Hepatocyte (in vitro differentiated cells): ENCODE measurements around the gene GUCY2C. TPM values are rescaled to one million over a fixed set of nuclear protein-coding genes. Genes with fewer than 3 reads are reported as not detected.

Experiments used
- DNase-seq: peaks from one replicate; pipeline ENCODE4 v3.0.0-alpha.2; 2016; ENCODE audit warnings: low spot score
- H2AFZ ChIP-seq: fragments of 200-600 bp; sonication (generic); 2 replicates; pipeline ENCODE4 v1.6.0; 2016; ENCODE audit warnings: antibody characterized with exemption, mild to moderate bottlenecking
- H3K27ac ChIP-seq: fragments of 200-600 bp; sonication (generic); 2 replicates; pipeline ENCODE4 v1.5.1; 2016; ENCODE audit warnings: mild to moderate bottlenecking
- H3K27me3 ChIP-seq: fragments of 200-600 bp; sonication (generic); 2 replicates; pipeline ENCODE4 v1.6.1; 2016
- H3K36me3 ChIP-seq: fragments of 200-600 bp; sonication (generic); replicated peaks from 2 replicates; pipeline ENCODE4 v1.5.1; 2016; ENCODE audit warnings: low read depth; ENCODE audit not compliant: insufficient read depth
- H3K4me1 ChIP-seq: fragments of 200-600 bp; sonication (generic); 2 replicates; pipeline ENCODE4 v1.5.1; 2016; ENCODE audit warnings: mild to moderate bottlenecking, moderate library complexity; ENCODE audit not compliant: insufficient read depth
- H3K4me2 ChIP-seq: fragments of 200-600 bp; sonication (generic); 2 replicates; pipeline ENCODE4 v1.6.0; 2016
- H3K4me3 ChIP-seq: fragments of 200-600 bp; sonication (generic); 2 replicates; pipeline ENCODE4 v1.5.1; 2016; ENCODE audit warnings: mild to moderate bottlenecking
- H3K79me2 ChIP-seq: fragments of 200-600 bp; sonication (generic); 2 replicates; pipeline ENCODE4 v1.6.0; 2017; ENCODE audit warnings: mild to moderate bottlenecking
- H3K9me2 ChIP-seq: fragments of 200-600 bp; sonication (generic); replicated peaks from 2 replicates; pipeline ENCODE4 v1.6.0; 2017; ENCODE audit warnings: mild to moderate bottlenecking; ENCODE audit not compliant: insufficient read depth
- H3K9me3 ChIP-seq: fragments of 200-600 bp; sonication (generic); 2 replicates; pipeline ENCODE4 v1.5.1; 2016; ENCODE audit warnings: low read depth, mild to moderate bottlenecking
- H4K20me1 ChIP-seq: fragments of 200-600 bp; sonication (generic); 2 replicates; pipeline ENCODE4 v1.6.0; 2016; ENCODE audit warnings: mild to moderate bottlenecking; ENCODE audit not compliant: insufficient read depth, poor library complexity, severe bottlenecking
- EZH2 ChIP-seq: fragments of 200-600 bp; sonication (generic); IDR thresholded peaks from 2 replicates; pipeline ENCODE4 v1.6.1; 2016; ENCODE audit warnings: antibody characterized with exemption, mild to moderate bottlenecking, borderline replicate concordance
- EZH2phosphoT487 ChIP-seq: fragments of 200-600 bp; sonication (generic); IDR thresholded peaks from one replicate; pipeline ENCODE4 v1.6.1; 2018; ENCODE audit warnings: antibody characterized with exemption, mild to moderate bottlenecking, low read depth, moderate library complexity; ENCODE audit not compliant: unreplicated experiment, severe bottlenecking
- WGBS: methylation state at CpG from one replicate; pipeline ENCODE4 v1.1.6; 2016; ENCODE audit warnings: low lambda C conversion rate; ENCODE audit errors: missing lambda C conversion rate; 5-methylcytosine and 5-hydroxymethylcytosine counted together
- polyA plus RNA-seq: library from polyadenylated mRNA; unstranded; fragments of >200 nt; fragmentation: Nextera tagmentation; extraction: Ambion mirVana; gene quantifications from 2 replicates; pipeline ENCODE4 v1.2.1, GENCODE V29; 2016
- total RNA-seq: library from RNA; depleted of rRNA; stranded (reverse); fragments of >200 nt; gene quantifications from 2 replicates; pipeline ENCODE4 v1.2.3, GENCODE V29; 2014
- TF ChIP-seq, protein P1 (sequence below): fragments of 200-600 bp; sonication (generic); IDR thresholded peaks from 2 replicates; pipeline ENCODE4 v1.5.1; 2016; ENCODE audit warnings: antibody characterized with exemption, mild to moderate bottlenecking; ENCODE audit not compliant: poor library complexity

GUCY2C gene
- total and polyA plus RNA-seq, 2 experiments from 2014 or later, result 26.5 to 47.6 TPM

DNA sequence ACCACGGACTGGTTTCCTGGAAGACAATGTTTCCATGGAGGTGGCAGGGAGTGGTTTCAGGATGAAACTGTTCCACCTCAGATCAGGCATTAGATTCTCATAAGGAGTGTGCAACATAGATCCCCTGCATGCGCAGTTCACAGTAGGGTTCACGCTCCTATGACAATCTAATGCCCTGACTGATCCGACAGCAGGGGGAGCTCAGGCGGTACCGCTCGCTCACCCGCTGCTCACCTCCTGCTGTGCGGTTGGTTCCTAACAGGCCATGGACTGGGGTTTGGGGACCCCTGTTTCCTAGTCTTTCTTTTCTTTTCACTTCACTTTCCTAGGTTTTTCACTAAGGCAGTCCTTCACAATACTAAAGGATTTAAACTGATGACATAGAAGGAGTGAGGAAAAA is 39.6 kb downstream of the GUCY2C start:
- no peaks in the 10 kb centered on the region for H3K27me3 ChIP-seq
- H3K4me1 ChIP-seq, result no peaks in the 10 kb centered on the region
- no peaks in the 10 kb centered on the region for H4K20me1 ChIP-seq
- H3K4me2 ChIP-seq, result no peak overlapping the region
- H3K4me3 ChIP-seq, result no peak overlapping the region
- no peaks in the 10 kb centered on the region for H3K9me2 ChIP-seq
- 86% methylated on average over 8 of the region's 9 CpGs for WGBS
- no peaks in the 10 kb centered on the region for H3K9me3 ChIP-seq
- TF ChIP-seq EZH2phosphoT487, result no peak
- no peak for TF ChIP-seq EZH2
- TF ChIP-seq, protein P1, sequence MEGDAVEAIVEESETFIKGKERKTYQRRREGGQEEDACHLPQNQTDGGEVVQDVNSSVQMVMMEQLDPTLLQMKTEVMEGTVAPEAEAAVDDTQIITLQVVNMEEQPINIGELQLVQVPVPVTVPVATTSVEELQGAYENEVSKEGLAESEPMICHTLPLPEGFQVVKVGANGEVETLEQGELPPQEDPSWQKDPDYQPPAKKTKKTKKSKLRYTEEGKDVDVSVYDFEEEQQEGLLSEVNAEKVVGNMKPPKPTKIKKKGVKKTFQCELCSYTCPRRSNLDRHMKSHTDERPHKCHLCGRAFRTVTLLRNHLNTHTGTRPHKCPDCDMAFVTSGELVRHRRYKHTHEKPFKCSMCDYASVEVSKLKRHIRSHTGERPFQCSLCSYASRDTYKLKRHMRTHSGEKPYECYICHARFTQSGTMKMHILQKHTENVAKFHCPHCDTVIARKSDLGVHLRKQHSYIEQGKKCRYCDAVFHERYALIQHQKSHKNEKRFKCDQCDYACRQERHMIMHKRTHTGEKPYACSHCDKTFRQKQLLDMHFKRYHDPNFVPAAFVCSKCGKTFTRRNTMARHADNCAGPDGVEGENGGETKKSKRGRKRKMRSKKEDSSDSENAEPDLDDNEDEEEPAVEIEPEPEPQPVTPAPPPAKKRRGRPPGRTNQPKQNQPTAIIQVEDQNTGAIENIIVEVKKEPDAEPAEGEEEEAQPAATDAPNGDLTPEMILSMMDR, result no peak
- no peak for DNase-seq
- no peaks in the 10 kb centered on the region for H3K79me2 ChIP-seq
- H3K36me3 ChIP-seq, result no peaks in the 10 kb centered on the region
- H2AFZ ChIP-seq, result no peak overlapping the region
- no peak overlapping the region for H3K27ac ChIP-seq

DNA sequence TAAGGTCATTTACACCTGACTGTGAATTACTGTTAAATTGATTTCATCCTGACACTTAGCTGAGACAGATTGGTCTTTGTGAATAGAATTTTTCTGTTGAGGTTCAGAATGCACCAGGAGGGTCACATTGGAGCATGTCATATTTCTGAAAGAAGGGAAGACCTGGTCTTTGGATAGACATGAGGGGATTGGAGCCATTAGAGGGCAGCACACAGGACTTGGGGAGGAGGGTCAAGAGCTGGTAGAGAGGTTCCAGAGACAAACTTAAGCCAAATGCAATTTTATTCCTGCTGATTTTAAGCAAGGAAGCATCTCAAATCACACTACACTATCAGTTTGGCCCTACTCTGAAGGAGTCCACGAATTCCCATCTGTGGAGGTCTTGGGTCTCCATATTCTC is 41.1 kb downstream of the GUCY2C start:
- H4K20me1 ChIP-seq, result no peaks in the 10 kb centered on the region
- no peak overlapping the region for H2AFZ ChIP-seq
- no peaks in the 10 kb centered on the region for H3K9me3 ChIP-seq
- no peak for DNase-seq
- no peaks in the 10 kb centered on the region for H3K27me3 ChIP-seq
- no peaks in the 10 kb centered on the region for H3K4me1 ChIP-seq
- no peaks in the 10 kb centered on the region for H3K36me3 ChIP-seq
- TF ChIP-seq, protein P1, result no peak
- no peak overlapping the region for H3K4me3 ChIP-seq
- H3K79me2 ChIP-seq, result no peaks in the 10 kb centered on the region
- no peaks in the 10 kb centered on the region for H3K9me2 ChIP-seq
- no peak overlapping the region for H3K27ac ChIP-seq
- no peak overlapping the region for H3K4me2 ChIP-seq
- WGBS, result 93% methylated on average over 1 of the region's 1 CpG

DNA sequence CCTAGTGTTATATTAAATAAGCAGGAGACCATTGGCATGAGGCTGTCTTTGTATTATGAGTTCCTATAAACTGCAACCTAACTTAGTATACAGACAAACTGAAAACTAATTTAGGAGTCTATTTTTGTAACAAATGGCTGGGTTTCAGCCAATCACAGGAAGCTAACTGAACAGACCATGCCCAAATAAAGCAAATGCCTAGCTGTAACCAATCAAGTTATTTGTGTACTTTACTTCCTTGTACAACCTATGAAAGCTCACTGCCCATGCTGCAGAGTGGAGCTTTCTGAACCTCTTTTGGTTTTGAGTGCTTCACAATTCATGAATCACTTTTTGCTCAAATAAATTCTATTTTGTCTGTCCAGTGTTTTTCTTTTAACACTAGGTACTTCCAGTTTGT is 41.6 kb downstream of the GUCY2C start:
- no peak for DNase-seq
- TF ChIP-seq, protein P1, result no peak
- TF ChIP-seq EZH2phosphoT487, result no peak
- no peak for TF ChIP-seq EZH2
- no peaks in the 10 kb centered on the region for H3K9me2 ChIP-seq
- no peaks in the 10 kb centered on the region for H3K79me2 ChIP-seq
- no peak overlapping the region for H2AFZ ChIP-seq
- H3K27me3 ChIP-seq, result no peaks in the 10 kb centered on the region
- no peaks in the 10 kb centered on the region for H3K36me3 ChIP-seq
- H3K4me3 ChIP-seq, result no peak overlapping the region
- H3K27ac ChIP-seq, result no peak overlapping the region
- H3K4me1 ChIP-seq, result no peaks in the 10 kb centered on the region
- no peaks in the 10 kb centered on the region for H3K9me3 ChIP-seq
- no peak overlapping the region for H3K4me2 ChIP-seq
- H4K20me1 ChIP-seq, result no peaks in the 10 kb centered on the region

DNA sequence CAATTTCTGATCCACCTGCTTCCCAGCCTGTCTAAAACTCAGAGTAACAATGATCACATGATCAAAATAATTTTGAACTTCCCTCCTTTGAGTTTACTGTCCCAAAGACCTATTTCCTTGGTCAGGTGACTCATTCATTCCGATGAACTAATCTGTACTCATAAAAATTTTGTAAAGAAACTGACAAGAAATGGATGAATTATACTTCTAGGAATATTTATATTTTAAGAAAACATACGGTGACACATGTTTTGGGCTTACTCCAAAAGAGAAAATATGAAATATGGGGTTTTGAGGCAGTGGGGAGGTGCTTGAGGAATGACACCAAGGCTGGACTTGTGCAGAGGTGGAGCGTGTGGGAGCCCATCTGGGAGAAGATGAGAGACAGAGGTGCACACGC is 42.0 kb downstream of the GUCY2C start:
- Histone ChIP-seq H3K9me2 (no peaks in the 10 kb centered on the region), H3K27ac (no peak overlapping the region), H3K4me2 (no peak overlapping the region), H3K36me3 (no peaks in the 10 kb centered on the region), H3K4me1 (no peaks in the 10 kb centered on the region), H3K9me3 (no peaks in the 10 kb centered on the region), H4K20me1 (no peaks in the 10 kb centered on the region), H3K79me2 (no peaks in the 10 kb centered on the region), H3K27me3 (no peaks in the 10 kb centered on the region), H3K4me3 (no peak overlapping the region), H2AFZ (no peak overlapping the region)
- no peak for DNase-seq
- TF ChIP-seq EZH2phosphoT487 (no peak), EZH2 (no peak)
- TF ChIP-seq, protein P1, result no peak
- WGBS, result 91% methylated on average over 4 of the region's 4 CpGs
